Mesendoderm (in vitro differentiated cells): ENCODE measurements around the gene BSG.

Experiments
- DNase-seq: peaks from one replicate; pipeline ENCODE4 v3.0.0; 2013
- H2AK5ac ChIP-seq: 2 replicates; pipeline ENCODE4 v1.6.1; 2013; ENCODE audit warnings: low read length, inconsistent platforms
- H2BK120ac ChIP-seq: 2 replicates; pipeline ENCODE4 v1.6.1; 2013; ENCODE audit warnings: low read depth, mild to moderate bottlenecking, low read length, moderate library complexity, mixed read lengths
- H2BK15ac ChIP-seq: replicated peaks from 2 replicates; pipeline ENCODE4 v1.6.1; 2013; ENCODE audit warnings: low read depth, mild to moderate bottlenecking, moderate library complexity
- H2BK5ac ChIP-seq: 2 replicates; pipeline ENCODE4 v1.6.1; 2013; ENCODE audit warnings: low read length, inconsistent platforms
- H3K18ac ChIP-seq: 2 replicates; pipeline ENCODE4 v1.6.1; 2013; ENCODE audit warnings: mild to moderate bottlenecking, low read length, mixed read lengths
- H3K23ac ChIP-seq: one replicate; pipeline ENCODE4 v1.6.1; 2013; ENCODE audit warnings: low read length
- H3K27ac ChIP-seq: 2 replicates; pipeline ENCODE4 v1.5.1; 2013; ENCODE audit warnings: low read depth, mild to moderate bottlenecking, inconsistent platforms, low read length, moderate library complexity
- H3K27me3 ChIP-seq: 2 replicates; pipeline ENCODE4 v1.6.1; 2013; ENCODE audit warnings: low read length, control low read depth, mild to moderate bottlenecking, inconsistent platforms; ENCODE audit not compliant: insufficient read depth, poor library complexity
- H3K36me3 ChIP-seq: 2 replicates; pipeline ENCODE4 v1.6.1; 2013; ENCODE audit warnings: low read length, inconsistent platforms; ENCODE audit not compliant: control insufficient read depth, insufficient read depth
- H3K4ac ChIP-seq: one replicate; pipeline ENCODE4 v1.6.1; 2013; ENCODE audit warnings: low read depth, mild to moderate bottlenecking, low read length, moderate library complexity
- H3K4me1 ChIP-seq: 2 replicates; pipeline ENCODE4 v1.6.1; 2013; ENCODE audit warnings: low read depth, low read length, inconsistent platforms; ENCODE audit not compliant: control insufficient read depth
- H3K4me2 ChIP-seq: 2 replicates; pipeline ENCODE4 v1.6.1; 2013; ENCODE audit warnings: low read length
- H3K4me3 ChIP-seq: 2 replicates; pipeline ENCODE4 v1.5.1; 2013; ENCODE audit warnings: mild to moderate bottlenecking, low read length
- H3K56ac ChIP-seq: one replicate; pipeline ENCODE4 v1.6.1; 2013; ENCODE audit warnings: low read length
- H3K79me1 ChIP-seq: 2 replicates; pipeline ENCODE4 v1.6.1; 2013; ENCODE audit warnings: low read length, inconsistent platforms
- H3K79me2 ChIP-seq: 2 replicates; pipeline ENCODE4 v1.6.1; 2013; ENCODE audit warnings: mild to moderate bottlenecking, low read length; ENCODE audit not compliant: control insufficient read depth, insufficient read depth
- H3K9ac ChIP-seq: 2 replicates; pipeline ENCODE4 v1.6.1; 2013; ENCODE audit warnings: low read length, inconsistent platforms
- H4K5ac ChIP-seq: one replicate; pipeline ENCODE4 v1.6.1; 2013; ENCODE audit warnings: low read length
- H4K8ac ChIP-seq: one replicate; pipeline ENCODE4 v1.6.1; 2013; ENCODE audit warnings: low read depth, mild to moderate bottlenecking, control low read depth, low read length, moderate library complexity
- WGBS: extraction: QIAGEN DNeasy Blood & Tissue Kit; methylation state at CpG from one replicate; pipeline ENCODE4 v1.1.7; 2013; ENCODE audit warnings: low lambda C conversion rate, missing lambda C conversion rate; ENCODE audit not compliant: insufficient coverage; ENCODE audit errors: extremely low coverage; 5-methylcytosine and 5-hydroxymethylcytosine counted together

Gene BSG

GRCh38 chr19:595326-596262 lies 23.2 kb downstream of the BSG start:
- Histone ChIP-seq H3K79me1 (no peaks in the 10 kb centered on the region), H3K79me2 (no peaks in the 10 kb centered on the region), H2BK120ac (no peak overlapping the region), H2BK15ac (no peak overlapping the region), H3K4me1 (no peaks in the 10 kb centered on the region), H4K8ac (no peak overlapping the region), H3K9ac (no peak overlapping the region), H3K27me3 (peaks cover 8% of the 10 kb centered on the region), H3K4ac (no peak overlapping the region), H2BK5ac (no peak overlapping the region), H4K5ac (no peak overlapping the region), H3K4me3 (no peak overlapping the region), H3K23ac (no peak overlapping the region), H3K18ac (no peak overlapping the region), H3K4me2 (no peak overlapping the region), H3K36me3 (no peaks in the 10 kb centered on the region), H3K56ac (no peak overlapping the region), H2AK5ac (no peak overlapping the region), H3K27ac (no peak overlapping the region)
- WGBS: no CpG with 5 or more reads among the region's 42 CpGs
- no peak for DNase-seq

- Histone ChIP-seq H2AK5ac (no peak overlapping the region), H3K27me3 (peaks cover 2% of the 10 kb centered on the region), H3K18ac (no peak overlapping the region), H3K4me2 (no peak overlapping the region), H3K4me1 (no peaks in the 10 kb centered on the region), H4K5ac (no peak overlapping the region), H3K27ac (no peak overlapping the region), H2BK15ac (no peak overlapping the region), H3K4me3 (no peak overlapping the region), H3K23ac (no peak overlapping the region), H3K36me3 (no peaks in the 10 kb centered on the region), H3K79me2 (no peaks in the 10 kb centered on the region), H3K56ac (no peak overlapping the region), H3K4ac (no peak overlapping the region), H4K8ac (no peak overlapping the region), H3K9ac (no peak overlapping the region), H2BK120ac (no peak overlapping the region), H3K79me1 (no peaks in the 10 kb centered on the region), H2BK5ac (no peak overlapping the region)
- DNase-seq: no peak
- no CpG with 5 or more reads among the region's 16 CpGs for WGBS
These were observed 23.9 kb downstream of the BSG start for GRCh38 chr19:596263-596655.

GRCh38 chr19:597406-598315 lies 25.3 kb downstream of the BSG start:
- WGBS: no CpG with 5 or more reads among the region's 18 CpGs
- Histone ChIP-seq H2BK120ac (no peak overlapping the region), H4K5ac (no peak overlapping the region), H3K27me3 (no peaks in the 10 kb centered on the region), H3K79me1 (no peaks in the 10 kb centered on the region), H2BK15ac (no peak overlapping the region), H3K56ac (no peak overlapping the region), H3K4ac (no peak overlapping the region), H4K8ac (no peak overlapping the region), H3K4me2 (no peak overlapping the region), H2AK5ac (no peak overlapping the region), H3K4me3 (no peak overlapping the region), H3K18ac (no peak overlapping the region), H3K27ac (no peak overlapping the region), H3K23ac (no peak overlapping the region), H3K79me2 (no peaks in the 10 kb centered on the region), H3K4me1 (no peaks in the 10 kb centered on the region), H3K36me3 (no peaks in the 10 kb centered on the region), H2BK5ac (no peak overlapping the region), H3K9ac (no peak overlapping the region)
- DNase-seq: no peak

GRCh38 chr19:601310-601709 lies 28.9 kb downstream of the BSG start:
- Histone ChIP-seq H3K27me3 (no peaks in the 10 kb centered on the region), H2AK5ac (no peak overlapping the region), H4K8ac (no peak overlapping the region), H3K9ac (no peak overlapping the region), H3K4me2 (no peak overlapping the region), H3K4me3 (no peak overlapping the region), H4K5ac (no peak overlapping the region), H3K18ac (no peak overlapping the region), H3K79me1 (no peaks in the 10 kb centered on the region), H2BK120ac (no peak overlapping the region), H3K36me3 (no peaks in the 10 kb centered on the region), H3K23ac (no peak overlapping the region), H3K4me1 (no peaks in the 10 kb centered on the region), H3K56ac (no peak overlapping the region), H3K27ac (no peak overlapping the region), H3K4ac (no peak overlapping the region), H3K79me2 (no peaks in the 10 kb centered on the region), H2BK5ac (no peak overlapping the region), H2BK15ac (no peak overlapping the region)
- no CpG with 5 or more reads among the region's 28 CpGs for WGBS
- DNase-seq: no peak

- H3K4ac ChIP-seq: no peak overlapping the region
- H4K8ac ChIP-seq: no peak overlapping the region
- no peak for DNase-seq
- no peak overlapping the region for H3K56ac ChIP-seq
- no peak overlapping the region for H2BK120ac ChIP-seq
- no peak overlapping the region for H2BK5ac ChIP-seq
- H3K23ac ChIP-seq: no peak overlapping the region
- H3K4me1 ChIP-seq: no peaks in the 10 kb centered on the region
- H3K79me1 ChIP-seq: no peaks in the 10 kb centered on the region
- no peak overlapping the region for H2AK5ac ChIP-seq
- H3K18ac ChIP-seq: no peak overlapping the region
- H3K79me2 ChIP-seq: no peaks in the 10 kb centered on the region
- no peak overlapping the region for H2BK15ac ChIP-seq
- H3K27ac ChIP-seq: no peak overlapping the region
- H3K9ac ChIP-seq: no peak overlapping the region
- no CpG with 5 or more reads among the region's 25 CpGs for WGBS
- H3K4me3 ChIP-seq: no peak overlapping the region
- H4K5ac ChIP-seq: no peak overlapping the region
- H3K27me3 ChIP-seq: no peaks in the 10 kb centered on the region
- H3K4me2 ChIP-seq: no peak overlapping the region
- no peaks in the 10 kb centered on the region for H3K36me3 ChIP-seq
These were observed 29.4 kb downstream of the BSG start for GRCh38 chr19:601790-602189.
